Measurements from ENCODE around the gene HCN2. TPM values are rescaled to one million over a fixed set of nuclear protein-coding genes. Genes with fewer than 3 reads are reported as not detected.

Gene HCN2
- total and polyA plus RNA-seq, 10 of the 15 experiments (the other 5 are each of a cell fraction or from before 2014, with no cell fraction given) = 0.01 to 0.54 (median 0.08) TPM; not detected in 4

- TF ChIP-seq NKRF (conservative IDR thresholded peaks at IDR 0.05) (no peak), POLR2AphosphoS5 (IDR thresholded peaks at IDR 0.05; ENCODE audit: low read length) (no peak), SREBF2 (IDR thresholded peaks at IDR 0.05; ENCODE audit: low read length) (no peak), ESRRA (IDR thresholded peaks at IDR 0.05; ENCODE audit: low read length) (no peak), ZNF384 (IDR thresholded peaks at IDR 0.05; ENCODE audit: borderline replicate concordance, low read depth, low read length) (no peak), BHLHE40 (IDR thresholded peaks at IDR 0.05; ENCODE audit: borderline replicate concordance in 1 of 2, low read depth in 2 of 2, low read length in 1 of 2) (peak in 1 of 2 experiments; percentile 33; a peak in 1 of 4 replicates), BMI1 (IDR thresholded peaks at IDR 0.05; ENCODE audit: borderline replicate concordance) (no peak), CHD1 (IDR thresholded peaks at IDR 0.05; ENCODE audit: low read depth, low read length) (no peak), SRF (IDR thresholded peaks at IDR 0.05; ENCODE audit: low read depth in 2 of 2, low read length in 2 of 2) (no peak), CHD4 (IDR thresholded peaks at IDR 0.05) (no peak), USF2 (IDR thresholded peaks at IDR 0.05; ENCODE audit: borderline replicate concordance, low read depth, low read length) (no peak), SUPT20H (IDR thresholded peaks at IDR 0.05; ENCODE audit: borderline replicate concordance, control insufficient read depth, low read depth, low read length) (no peak), FOS (IDR thresholded peaks at IDR 0.05; ENCODE audit: borderline replicate concordance, extremely low read depth, insufficient read length) (no peak), SUZ12 (IDR thresholded peaks at IDR 0.05; ENCODE audit: unreplicated experiment) (no peak), PAX5 (IDR thresholded peaks at IDR 0.05; ENCODE audit: borderline replicate concordance, low read depth, low read length) (no peak), JUNB (IDR thresholded peaks at IDR 0.05) (no peak)
- TF ChIP-seq, protein P1, sequence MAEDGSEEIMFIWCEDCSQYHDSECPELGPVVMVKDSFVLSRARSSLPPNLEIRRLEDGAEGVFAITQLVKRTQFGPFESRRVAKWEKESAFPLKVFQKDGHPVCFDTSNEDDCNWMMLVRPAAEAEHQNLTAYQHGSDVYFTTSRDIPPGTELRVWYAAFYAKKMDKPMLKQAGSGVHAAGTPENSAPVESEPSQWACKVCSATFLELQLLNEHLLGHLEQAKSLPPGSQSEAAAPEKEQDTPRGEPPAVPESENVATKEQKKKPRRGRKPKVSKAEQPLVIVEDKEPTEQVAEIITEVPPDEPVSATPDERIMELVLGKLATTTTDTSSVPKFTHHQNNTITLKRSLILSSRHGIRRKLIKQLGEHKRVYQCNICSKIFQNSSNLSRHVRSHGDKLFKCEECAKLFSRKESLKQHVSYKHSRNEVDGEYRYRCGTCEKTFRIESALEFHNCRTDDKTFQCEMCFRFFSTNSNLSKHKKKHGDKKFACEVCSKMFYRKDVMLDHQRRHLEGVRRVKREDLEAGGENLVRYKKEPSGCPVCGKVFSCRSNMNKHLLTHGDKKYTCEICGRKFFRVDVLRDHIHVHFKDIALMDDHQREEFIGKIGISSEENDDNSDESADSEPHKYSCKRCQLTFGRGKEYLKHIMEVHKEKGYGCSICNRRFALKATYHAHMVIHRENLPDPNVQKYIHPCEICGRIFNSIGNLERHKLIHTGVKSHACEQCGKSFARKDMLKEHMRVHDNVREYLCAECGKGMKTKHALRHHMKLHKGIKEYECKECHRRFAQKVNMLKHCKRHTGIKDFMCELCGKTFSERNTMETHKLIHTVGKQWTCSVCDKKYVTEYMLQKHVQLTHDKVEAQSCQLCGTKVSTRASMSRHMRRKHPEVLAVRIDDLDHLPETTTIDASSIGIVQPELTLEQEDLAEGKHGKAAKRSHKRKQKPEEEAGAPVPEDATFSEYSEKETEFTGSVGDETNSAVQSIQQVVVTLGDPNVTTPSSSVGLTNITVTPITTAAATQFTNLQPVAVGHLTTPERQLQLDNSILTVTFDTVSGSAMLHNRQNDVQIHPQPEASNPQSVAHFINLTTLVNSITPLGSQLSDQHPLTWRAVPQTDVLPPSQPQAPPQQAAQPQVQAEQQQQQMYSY (CRISPR knock-in tag; IDR thresholded peaks at IDR 0.05) = no peak
- TF ChIP-seq, protein P2, sequence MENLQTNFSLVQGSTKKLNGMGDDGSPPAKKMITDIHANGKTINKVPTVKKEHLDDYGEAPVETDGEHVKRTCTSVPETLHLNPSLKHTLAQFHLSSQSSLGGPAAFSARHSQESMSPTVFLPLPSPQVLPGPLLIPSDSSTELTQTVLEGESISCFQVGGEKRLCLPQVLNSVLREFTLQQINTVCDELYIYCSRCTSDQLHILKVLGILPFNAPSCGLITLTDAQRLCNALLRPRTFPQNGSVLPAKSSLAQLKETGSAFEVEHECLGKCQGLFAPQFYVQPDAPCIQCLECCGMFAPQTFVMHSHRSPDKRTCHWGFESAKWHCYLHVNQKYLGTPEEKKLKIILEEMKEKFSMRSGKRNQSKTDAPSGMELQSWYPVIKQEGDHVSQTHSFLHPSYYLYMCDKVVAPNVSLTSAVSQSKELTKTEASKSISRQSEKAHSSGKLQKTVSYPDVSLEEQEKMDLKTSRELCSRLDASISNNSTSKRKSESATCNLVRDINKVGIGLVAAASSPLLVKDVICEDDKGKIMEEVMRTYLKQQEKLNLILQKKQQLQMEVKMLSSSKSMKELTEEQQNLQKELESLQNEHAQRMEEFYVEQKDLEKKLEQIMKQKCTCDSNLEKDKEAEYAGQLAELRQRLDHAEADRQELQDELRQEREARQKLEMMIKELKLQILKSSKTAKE (IDR thresholded peaks at IDR 0.05; ENCODE audit: low read depth, poor library complexity, severe bottlenecking) = no peak
- TF ChIP-seq, protein P3, sequence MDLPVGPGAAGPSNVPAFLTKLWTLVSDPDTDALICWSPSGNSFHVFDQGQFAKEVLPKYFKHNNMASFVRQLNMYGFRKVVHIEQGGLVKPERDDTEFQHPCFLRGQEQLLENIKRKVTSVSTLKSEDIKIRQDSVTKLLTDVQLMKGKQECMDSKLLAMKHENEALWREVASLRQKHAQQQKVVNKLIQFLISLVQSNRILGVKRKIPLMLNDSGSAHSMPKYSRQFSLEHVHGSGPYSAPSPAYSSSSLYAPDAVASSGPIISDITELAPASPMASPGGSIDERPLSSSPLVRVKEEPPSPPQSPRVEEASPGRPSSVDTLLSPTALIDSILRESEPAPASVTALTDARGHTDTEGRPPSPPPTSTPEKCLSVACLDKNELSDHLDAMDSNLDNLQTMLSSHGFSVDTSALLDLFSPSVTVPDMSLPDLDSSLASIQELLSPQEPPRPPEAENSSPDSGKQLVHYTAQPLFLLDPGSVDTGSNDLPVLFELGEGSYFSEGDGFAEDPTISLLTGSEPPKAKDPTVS (IDR thresholded peaks at IDR 0.05; ENCODE audit: low read depth, low read length) = no peak
Observed at GRCh38 chr19:610071-610800, 20.6 kb downstream of the HCN2 start (continued).
